ENCODE results near the gene NES.
A peak's percentile ranks its signal among the peaks of the same experiment; 100 is the strongest.

Gene NES

DNA sequence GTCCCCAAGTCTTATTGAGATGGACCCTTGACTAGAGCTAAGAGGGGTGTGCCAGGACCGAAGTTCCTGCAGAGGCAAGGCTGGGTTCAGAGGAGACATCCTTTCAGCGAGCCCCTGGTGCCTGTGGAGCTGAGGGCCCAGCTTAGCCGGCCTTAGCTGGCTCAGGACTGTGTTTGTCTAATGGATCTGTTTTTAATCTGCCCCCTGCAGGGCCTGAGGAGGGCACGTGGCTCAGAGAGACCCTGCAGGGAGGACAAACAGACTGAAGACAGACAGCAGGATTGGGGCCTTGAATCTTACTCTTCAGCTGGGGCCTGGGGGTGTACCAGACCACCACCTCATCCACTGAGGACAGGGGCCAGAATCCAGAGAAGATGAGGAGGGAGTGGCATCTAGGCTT lies 26.5 kb upstream of the NES start:
- no peak for DNase-seq (ENCODE audit: low read depth)

DNA sequence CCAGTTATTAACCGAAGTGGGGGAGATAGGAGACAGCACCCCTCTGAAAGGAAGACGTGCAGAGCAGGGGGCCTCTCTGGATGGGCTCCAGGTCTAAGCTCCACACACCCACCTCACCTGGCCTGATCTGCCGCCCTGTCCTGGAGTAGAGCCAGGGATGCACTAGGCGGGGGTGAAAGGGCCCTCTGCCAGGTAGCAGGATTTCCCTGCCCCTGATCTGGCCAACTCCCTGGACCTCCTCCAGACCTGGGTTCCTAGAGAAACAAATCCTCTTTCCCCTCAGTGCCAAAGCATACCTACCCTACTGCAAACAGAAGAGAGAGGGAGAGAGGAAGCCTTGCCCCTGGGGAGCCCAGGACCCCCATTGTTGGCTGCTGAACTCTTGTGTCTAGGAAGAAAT lies 26.1 kb upstream of the NES start:
- no peak for DNase-seq (ENCODE audit: low read depth)

DNA sequence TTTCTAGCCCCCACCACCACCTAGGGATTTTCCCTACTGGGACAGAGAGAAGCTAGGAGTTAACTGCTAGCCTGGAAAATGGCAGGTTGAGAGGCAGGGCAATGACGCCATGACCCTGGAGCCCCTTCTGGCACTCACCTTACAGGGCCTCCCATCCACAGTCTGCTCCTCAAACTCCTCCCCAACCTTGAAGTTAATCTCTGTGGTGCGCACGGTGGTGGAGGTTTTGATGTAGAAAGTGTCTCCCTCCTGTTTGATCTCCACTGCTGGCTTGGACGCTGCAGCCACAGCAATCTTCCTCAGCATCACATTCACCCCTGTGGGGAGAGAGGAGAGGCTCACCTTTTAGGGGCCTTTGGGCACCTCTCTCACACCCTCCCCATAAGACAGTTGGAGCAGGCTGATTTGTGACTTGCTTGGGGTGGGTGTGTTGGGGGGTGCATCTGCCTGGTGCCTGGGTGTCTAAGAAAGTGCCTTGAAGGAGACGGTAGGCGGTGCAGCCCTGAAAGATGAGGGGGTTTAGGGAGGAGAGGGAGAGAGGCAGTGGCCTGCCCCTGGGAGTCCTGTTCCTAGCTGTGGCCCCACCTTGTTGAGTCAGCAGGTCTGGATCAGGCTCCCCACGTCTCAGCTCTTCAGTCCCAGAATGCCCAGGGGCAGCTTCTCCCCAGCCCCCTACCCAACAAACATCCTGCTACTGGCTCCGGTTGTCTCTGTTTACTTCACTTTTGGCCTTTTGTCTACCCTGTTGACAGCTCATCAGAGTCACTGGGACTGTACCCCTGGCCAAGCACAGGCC lies 23.7 kb upstream of the NES start:
- DNase-seq (ENCODE audit: low read depth), result no peak

DNA sequence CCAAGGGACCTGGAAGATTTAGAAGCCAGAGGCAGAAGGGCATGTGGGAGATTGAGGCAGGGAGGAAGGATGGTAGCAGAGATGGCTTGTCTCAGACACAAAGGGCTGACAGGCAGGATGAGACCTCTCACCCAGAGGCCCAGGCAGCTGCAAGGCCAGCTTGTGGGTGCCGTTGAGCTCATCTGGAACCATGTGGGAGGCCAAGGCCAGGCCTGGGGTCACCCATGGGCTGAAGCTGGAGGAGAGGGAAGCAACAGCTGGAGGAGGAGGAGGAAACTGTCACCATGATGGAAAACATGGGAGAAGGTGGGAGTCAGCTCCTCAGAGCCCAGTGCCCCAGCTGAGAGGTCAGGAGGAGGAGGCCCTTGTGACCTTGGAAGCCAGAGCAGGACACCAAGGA lies 21.8 kb upstream of the NES start:
- no peak for DNase-seq (ENCODE audit: low read depth)

DNA sequence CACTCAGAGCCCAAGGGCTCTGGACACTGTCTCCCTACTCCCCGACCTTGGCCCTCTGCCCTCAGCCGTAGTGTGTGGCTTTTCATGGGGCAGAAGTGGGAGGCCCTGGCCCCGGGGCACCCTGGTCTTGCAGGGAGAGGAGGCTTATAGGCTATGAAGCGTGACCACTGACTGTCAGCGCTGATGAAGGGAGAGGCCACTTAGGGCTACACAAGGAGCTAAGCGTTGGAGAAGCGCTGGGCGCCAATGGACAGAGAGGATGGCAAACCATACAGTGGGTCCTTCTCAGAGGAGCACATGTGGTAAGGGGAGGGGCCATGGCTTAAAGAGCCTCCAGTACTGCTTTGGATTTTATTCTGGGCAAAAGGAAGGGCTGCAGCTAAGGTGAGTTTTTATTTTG lies 20.3 kb upstream of the NES start:
- DNase-seq (ENCODE audit: low read depth), result no peak

DNA sequence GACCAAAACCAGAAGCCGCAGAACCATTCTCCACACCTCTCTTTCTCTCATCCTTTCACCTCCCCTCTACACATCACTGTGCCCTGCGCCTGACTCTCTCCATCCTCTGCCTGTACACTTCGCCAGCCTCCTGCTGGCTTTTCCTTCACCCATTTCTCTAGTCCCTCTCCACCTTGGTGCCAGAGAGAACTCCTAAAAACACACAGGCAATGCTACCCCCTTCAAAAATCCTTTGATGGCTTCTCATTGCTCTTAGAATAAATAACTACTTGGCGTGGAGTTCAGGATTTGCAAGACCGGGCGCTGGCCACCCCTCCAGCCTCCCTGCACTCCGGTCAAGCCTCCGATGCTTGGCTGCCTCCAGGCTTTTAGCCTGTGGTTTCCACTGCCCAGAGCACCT lies 19.5 kb upstream of the NES start:
- DNase-seq (ENCODE audit: low read depth), result no peak

DNA sequence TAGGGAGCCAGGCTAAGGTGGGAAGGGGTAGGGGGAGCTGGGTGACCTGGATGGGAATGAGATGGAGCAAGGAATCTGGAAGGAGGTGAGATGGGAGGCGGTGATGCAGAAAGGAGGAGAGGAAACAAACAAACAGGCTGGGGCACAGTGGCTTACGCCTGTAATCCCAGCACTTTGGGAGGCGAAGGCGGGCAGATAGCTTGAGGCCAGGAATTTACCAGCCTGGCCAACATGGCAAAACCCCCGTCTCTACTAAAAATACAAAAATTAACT lies 17.4 kb upstream of the NES start:
- no peak for DNase-seq (ENCODE audit: low read depth)

DNA sequence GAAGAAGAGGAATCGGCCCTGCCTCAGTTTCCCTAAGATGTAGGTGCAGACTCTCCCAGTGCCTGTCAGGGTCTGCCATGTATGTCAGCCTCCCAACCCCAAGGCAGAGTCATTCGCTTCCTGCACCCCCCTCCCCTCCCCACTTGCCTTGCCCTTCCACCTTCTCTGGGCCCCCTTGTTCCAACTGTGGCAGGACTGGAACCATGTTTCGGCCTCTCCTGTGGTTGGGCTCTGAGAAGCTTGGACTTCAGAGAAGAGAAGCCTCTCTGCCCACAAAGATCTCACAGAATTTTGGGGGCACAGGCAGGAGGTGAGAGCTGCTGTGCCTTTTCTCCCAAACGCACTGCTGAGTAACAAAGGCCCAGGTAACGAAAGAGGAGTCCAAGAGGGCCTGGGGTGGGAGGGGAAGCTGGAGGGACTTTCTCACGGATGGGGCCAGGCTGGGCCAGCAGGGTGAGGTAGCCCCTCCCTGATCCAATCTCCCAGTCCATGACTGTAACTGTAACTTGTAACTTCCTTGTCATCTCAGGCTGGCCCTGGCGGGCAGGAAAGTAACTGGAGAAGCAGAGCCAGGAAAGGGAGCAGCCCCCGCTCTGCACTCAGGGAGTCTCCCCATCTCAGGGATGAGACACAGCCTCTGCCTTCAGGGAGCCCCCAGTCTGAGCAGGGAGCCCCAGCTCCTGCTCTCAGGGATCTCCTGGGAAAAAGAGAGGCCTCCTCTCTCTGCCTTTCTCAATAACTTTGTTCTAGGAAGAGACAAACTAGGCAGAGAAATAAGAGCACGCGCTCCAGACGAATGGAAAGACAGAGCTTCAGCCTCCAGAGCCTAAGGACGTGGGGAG lies 16.9 kb upstream of the NES start:
- no peak for DNase-seq (ENCODE audit: low read depth)

DNA sequence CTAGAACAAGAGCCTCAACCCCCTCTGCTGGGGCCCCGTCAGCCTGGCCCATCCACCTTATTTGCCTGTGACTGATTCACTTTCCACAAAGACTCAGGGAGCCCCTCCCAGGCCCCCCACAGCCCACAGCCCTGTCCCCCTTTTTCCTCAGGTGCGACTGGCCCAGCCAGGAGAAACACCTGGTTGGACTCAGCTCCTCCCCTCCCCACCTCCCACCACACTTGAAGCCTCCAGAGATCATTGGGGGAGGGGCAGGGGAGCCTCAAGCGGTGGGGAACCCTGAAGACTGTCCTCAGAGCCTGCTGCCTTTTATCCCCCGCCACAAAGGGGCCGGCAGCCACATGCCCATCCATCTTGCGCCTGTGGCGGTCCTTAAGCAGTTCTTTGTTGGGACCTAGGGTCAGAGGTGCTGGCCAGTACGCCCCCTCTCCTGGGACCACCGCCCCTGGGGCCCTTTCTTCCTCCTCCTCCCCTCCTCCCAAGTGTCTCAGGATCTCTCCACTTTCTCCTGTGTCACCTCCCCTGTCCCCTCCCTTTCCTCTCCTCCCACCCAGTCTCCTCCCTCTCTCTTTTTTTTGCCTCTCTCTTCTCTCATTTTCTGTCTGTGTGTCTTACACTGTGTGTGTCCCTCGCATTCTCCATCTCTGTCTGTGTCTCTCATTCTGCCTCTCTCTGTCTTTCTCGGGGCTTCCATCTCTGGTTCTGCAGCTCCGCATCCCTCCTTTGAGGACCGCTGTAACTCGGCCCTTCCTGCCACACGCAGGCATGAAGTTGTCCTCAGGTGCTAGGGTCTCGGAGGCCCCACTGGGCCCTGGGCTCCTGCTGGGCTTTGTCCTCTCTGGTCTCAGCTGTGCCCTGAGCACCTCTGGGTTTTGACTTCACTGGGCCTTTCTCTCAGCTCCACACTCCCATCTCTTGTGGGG lies 16.0 kb upstream of the NES start:
- no peak for DNase-seq (ENCODE audit: low read depth)

DNA sequence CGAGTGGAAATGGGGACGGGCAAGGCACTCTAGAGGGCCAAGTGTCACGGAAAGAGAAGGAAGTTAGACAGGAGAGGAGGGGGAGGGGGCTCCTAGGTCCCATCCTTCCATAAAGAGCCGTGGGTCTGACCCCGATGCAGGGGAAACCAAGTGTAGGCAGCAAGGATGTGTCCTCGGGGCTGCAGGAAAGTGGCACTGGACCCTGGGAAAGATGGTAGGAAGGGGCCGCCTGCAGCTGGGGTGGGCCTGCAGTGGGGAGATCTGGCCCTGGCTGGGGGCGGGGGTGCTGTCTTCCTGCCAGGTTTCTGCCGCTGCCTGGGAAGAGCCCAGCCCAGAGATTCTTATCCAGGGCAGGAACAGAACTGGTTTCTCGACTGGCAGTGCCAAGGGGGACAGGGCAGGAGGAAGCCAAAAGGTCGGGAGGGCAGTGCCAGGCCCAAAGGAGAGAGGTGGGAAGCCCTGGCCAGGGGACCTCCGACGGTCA lies 15.3 kb upstream of the NES start:
- no peak for DNase-seq (ENCODE audit: low read depth)

DNA sequence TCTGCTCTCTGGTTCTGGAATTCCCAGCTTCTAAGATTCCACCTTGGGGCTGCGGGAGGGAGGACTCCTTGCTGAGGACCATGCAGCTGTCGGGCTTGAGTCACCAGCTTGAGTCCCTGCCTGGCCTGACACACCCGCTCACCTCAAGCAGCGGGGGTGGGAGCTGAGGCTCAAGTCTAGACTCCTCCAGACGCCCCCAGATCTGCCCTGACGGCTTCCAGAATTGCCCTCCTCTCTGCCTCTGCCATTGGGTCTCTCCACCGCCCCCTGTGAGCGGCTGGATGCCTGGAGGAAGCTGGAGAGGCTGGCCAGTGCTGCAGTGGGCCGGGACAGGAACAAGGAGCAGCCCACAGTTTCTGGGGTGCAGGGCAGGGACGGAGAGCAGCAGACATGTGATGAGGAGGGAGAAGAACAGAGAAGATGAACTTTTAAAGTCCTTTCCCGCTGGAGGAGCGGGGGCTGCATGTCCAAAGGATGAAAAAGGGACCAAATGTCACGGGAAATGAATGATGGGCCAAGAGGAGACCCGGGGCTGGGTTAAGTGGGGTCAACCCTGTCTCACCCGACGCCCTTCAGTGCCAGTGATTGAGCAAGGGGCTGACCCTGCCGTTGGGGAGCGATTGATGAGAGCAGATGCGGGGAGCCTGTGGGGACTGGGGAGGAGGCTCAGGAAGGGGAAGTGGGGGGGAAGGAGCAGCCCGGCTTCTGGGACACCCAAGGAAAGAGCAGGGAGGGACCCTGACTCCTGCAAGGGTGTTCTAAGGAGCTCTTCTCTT lies 14.6 kb upstream of the NES start:
- no peak for DNase-seq (ENCODE audit: low read depth)

DNA sequence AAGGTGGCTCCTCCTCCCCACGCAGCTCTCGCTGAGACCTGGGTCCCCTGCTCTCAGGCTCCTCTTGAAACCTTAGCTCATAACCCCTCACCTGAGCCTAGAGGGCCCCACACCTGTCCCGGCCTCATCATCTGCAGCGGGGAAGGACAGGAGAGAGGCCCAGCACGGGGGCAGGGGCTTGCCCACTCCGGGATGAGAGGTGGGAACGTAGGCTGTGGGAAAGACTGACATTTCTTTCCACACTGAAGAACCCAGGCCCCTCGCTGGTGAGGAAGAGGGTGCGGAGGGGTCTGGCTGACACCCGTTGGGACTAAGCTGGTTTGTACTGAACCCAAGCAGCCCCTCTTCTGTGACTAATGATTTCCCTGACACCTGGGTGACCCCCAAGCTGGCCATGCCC lies 14.0 kb upstream of the NES start:
- DNase-seq (ENCODE audit: low read depth), result no peak

DNA sequence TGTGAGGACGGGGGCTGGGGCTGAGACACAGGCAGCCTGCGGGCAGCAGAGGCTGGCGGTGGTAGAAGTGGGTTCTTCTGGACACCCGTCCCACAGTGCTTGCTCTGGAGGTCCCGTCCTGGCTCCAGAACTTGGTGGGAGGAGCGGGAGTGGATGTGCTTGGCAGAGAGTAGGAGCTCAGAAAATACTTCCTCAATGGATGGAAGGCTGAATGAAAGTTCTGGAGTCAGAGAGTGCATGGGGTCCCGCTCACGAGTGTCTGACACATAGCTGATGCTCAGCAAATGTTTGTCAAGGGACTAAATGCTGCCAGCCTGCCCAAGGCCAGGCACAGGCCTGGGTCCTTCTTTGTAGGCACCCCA lies 13.4 kb upstream of the NES start:
- DNase-seq (ENCODE audit: low read depth), result no peak

DNA sequence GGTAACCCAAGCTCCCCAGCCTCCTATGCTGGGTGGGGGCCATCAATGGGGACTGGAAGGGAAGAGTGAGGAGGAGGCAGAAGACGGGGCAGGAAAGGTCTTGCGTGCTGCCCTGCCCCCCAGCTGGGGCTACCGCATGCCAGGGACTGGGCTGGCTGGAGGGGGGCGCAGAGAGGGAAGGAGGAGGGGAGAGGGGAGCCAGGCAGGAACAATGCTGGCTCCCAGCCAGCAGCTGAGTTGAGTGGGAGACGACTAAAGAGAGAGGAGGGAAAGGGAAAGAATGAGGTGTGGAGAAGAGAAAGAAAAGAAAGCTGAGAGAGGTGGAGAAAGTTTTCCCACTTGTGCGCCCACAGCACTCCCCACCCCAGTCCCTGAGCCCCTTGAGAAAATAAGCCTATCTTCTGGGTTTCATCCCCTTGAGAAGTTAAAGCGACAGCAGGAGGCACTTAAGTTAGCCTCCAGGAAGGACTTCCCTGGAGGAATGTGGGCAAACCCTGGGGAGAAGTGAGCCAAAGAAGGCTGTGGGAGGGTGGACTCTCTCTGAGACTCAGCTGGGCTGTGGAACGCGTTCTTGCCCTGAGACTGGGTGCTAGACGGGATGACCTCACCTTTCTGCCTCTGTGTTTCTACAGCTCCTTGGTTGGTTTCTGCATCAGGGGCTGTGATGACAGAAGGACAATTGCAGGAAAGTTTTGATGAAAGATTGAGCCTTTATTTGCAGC lies 12.9 kb upstream of the NES start:
- no peak for DNase-seq (ENCODE audit: low read depth)

DNA sequence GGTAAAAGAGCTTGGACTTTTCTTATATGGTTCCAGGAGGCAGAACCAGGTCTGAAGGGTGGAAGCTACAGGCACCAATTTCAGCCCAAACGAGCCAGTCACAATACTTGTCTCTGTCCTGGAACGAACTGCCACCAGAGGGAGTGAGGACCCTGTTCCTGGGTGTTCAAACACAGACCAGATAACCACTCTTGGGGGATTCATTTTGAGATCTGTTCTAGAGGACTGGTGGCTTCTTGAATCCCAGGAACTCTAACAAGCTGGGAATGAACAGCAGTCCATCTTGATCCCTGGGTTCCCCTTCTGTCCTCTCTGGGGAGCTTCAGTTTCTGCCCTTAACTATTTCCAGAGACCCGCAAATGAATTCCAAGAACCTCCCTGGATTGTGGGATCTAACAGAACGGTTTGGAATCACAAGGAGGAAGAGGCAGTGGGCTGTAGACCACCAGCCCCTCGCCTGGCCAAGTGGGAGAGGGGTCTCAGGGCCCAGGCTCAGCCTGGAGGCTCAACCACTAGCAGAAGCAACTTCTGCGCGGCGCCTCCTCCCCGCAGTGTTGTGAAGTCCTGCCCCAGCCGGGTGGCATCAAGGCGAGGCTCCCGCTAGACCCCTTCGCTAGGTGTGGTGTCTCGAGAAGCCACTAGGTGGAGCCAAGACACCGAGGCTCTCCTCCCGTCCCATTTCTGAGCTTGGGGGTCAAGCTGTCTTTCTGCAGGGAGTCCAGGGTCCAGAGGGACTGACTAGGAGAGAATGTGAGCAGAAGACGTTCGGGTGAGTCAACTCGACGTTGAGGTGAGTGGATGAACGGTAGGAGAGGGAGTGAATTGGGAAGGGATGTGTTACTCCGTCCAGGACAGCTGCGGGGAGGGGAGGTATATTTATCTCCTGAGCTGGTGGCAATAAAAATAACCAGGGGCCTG lies 12.1 kb upstream of the NES start:
- DNase-seq (ENCODE audit: low read depth), result peak; percentile 63

DNA sequence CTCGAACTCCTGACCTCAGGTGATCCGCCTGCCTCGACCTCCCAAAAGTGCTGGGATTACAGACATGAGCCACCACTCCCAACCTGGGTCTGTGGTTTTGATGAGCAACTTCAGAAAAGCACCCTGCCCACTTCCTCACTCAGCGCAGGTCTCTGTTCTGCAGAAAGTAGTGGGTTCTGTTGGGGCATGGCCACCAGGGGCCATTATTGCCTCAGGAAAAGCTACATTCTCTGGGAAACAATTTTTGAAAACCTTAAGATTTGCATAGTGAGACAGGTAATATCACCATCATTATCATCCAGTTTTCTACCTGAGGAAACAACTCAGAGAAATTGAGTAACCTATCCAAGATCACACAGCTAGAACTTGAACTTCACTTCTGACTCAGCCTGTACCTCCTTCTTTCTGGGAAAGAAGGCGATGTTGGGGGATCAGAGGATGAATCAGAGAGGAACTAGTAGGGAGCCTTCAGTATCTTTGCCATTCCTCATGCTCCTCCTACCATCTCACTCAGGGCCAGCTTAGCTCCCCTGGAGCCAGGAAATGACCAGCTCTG lies 7.1 kb upstream of the NES start:
- DNase-seq (ENCODE audit: low read depth), result no peak

DNA sequence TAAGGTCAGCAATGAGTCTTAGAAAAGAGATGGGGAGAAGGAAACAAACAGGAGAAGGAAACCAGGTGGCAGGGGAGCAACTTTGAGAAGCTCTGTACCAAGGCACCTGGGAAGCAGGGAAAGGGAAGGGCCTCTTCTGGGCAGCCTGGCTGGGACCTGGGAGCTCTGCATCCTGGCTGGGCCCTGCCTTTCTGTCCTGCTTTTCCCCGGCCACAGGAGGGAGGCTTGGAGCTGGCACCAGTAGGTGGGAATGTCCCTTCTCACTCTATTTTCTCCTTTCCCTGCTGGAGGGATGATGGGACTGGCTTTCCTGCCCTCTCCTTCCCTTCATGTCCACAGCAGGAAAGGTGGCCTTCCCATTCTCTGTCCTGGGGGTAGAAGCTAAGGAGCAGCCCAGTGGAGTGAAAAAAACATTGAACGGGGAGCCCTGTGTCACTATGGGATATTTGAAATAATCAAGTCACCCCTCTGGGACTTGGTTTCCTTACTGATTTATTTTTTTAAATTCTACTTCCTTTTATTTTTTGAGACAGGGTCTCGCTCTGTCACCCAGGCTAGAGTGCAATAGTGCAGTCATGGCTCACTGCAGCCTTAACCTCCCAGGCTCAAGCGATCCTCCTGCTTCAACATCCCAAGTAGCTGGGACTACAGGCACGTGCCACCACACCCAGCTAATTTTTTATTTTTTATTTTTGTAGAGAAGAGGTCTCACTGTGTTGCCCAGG lies 5.1 kb upstream of the NES start:
- no peak for DNase-seq (ENCODE audit: low read depth)

DNA sequence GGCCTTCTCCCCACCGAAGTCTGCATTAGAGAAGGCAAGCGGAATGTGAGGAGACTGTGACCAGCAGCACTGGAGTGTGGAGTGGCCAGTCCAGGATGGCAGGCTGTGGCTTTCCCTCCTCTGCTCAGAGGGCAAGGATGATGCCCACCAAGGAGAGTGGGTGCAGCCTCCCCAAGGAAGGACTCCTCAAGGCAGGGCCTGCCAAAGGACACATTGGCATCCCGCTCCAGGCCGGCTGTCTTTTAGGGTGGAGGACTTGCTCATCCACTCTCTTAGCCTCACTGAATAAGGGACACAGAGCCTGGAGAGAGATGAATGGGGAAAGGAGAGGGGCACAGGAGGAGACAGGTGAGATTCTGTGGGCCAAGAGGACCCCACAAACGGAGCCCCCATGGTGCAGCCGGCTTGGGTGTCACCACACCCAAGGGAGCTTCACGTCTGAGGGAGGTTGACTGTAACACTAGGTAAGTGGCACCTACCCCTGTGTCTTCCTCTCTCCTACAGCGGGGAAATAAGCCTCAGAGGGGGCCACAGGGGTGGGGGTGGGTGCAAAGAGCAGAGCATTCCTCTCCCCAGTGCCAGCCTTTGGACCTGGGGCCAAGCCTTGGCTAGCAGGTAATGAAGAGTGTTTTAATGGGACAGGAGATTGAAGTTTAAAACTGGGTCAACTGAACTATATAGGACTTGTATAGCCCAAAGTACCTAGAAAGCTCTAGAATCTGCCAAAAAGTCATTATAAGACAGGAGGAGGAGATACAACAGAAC lies 4.2 kb upstream of the NES start:
- DNase-seq (ENCODE audit: low read depth), result no peak

Data from CMK (cell line).